Loucy (cell line): ENCODE results near the gene FRG2B.
"Not testable (repeated sequence)": the region's sequence is repeated elsewhere in the genome, so short reads cannot be mapped to it uniquely, and the experiment has no call there.

Experiments used
- EZH2phosphoT487 ChIP-seq: fragments of 200-600 bp; IDR thresholded peaks from 2 replicates; pipeline ENCODE4 v1.6.1; 2018; ENCODE audit warnings: antibody characterized with exemption, mild to moderate bottlenecking, moderate library complexity, borderline replicate concordance
- TF ChIP-seq, protein P1 (sequence below): fragments of 200-600 bp; sonication (generic); conservative IDR thresholded peaks from 2 replicates; pipeline ENCODE4 v1.5.1; 2014; ENCODE audit warnings: mild to moderate bottlenecking, antibody characterized with exemption, low read length

- TF ChIP-seq, protein P1, sequence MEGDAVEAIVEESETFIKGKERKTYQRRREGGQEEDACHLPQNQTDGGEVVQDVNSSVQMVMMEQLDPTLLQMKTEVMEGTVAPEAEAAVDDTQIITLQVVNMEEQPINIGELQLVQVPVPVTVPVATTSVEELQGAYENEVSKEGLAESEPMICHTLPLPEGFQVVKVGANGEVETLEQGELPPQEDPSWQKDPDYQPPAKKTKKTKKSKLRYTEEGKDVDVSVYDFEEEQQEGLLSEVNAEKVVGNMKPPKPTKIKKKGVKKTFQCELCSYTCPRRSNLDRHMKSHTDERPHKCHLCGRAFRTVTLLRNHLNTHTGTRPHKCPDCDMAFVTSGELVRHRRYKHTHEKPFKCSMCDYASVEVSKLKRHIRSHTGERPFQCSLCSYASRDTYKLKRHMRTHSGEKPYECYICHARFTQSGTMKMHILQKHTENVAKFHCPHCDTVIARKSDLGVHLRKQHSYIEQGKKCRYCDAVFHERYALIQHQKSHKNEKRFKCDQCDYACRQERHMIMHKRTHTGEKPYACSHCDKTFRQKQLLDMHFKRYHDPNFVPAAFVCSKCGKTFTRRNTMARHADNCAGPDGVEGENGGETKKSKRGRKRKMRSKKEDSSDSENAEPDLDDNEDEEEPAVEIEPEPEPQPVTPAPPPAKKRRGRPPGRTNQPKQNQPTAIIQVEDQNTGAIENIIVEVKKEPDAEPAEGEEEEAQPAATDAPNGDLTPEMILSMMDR, result not testable (repeated sequence)
- not testable (repeated sequence) for TF ChIP-seq EZH2phosphoT487
Measured at GRCh38 chr10:133637846-133638235, 11.2 kb upstream of the FRG2B start.
